ENCODE measurements around the gene HS3ST4. TPM values are rescaled to one million over a fixed set of nuclear protein-coding genes. Genes with fewer than 3 reads are reported as not detected.

HS3ST4 gene
- total and polyA plus RNA-seq, 2 of the 4 experiments (the other 2 are of a cell fraction): not detected

DNA sequence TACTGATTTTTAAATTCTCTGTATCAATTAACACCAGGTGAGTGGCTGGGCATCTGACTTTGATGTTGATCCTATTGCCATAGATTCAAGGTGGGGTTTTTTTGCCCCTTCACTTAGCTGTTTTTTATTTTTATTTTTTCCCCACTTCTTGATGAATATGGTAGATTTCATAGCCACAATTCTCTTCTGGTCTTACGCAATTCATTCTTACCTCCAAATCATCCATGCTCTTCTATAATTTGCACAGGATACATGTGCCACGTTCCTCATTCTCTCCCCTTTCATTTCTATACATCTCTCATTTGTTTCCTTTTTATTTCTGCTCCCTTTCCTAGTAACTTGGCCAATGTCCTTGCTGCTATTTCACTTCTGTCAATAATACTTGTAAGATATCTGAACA is 14.9 kb upstream of the HS3ST4 start:
- no peak overlapping the region for H4K91ac ChIP-seq (ENCODE audit: insufficient read depth, low read depth, low read length)
- H4K20me1 ChIP-seq (ENCODE audit: insufficient read depth, low read length): no peaks in the 10 kb centered on the region
- H3K18ac ChIP-seq (ENCODE audit: low read depth, low read length): no peak overlapping the region
- no peaks in the 10 kb centered on the region for H3K9me1 ChIP-seq (ENCODE audit: insufficient read depth, low read length)
- no peak overlapping the region for H4K5ac ChIP-seq (ENCODE audit: low read depth, low read length)
- no peak overlapping the region for H2BK20ac ChIP-seq (ENCODE audit: low read depth, low read length)
- no peak overlapping the region for H2AK9ac ChIP-seq (replicated peaks; ENCODE audit: low read depth, low read length, poor library complexity)
- H3K4me2 ChIP-seq (ENCODE audit: low read depth, low read length): no peak overlapping the region
- H3K27me3 ChIP-seq (ENCODE audit: control insufficient read depth, insufficient read depth, low read length): no peaks in the 10 kb centered on the region
- no peaks in the 10 kb centered on the region for H3K36me3 ChIP-seq (ENCODE audit: control insufficient read depth, insufficient read depth, low read length)
- dilution Hi-C loops (cut with HindIII; ENCODE audit: low sequenced_read_pairs, unreplicated experiment): no loop called here
- H3K14ac ChIP-seq (replicated peaks; ENCODE audit: low read depth, low read length): no peak overlapping the region
- TF ChIP-seq CEBPB (IDR thresholded peaks at IDR 0.05; ENCODE audit: low read depth, low read length) (peak; percentile 61), MAZ (IDR thresholded peaks at IDR 0.05; ENCODE audit: borderline replicate concordance, low read depth, low read length) (no peak)
- TF ChIP-seq, protein P1, sequence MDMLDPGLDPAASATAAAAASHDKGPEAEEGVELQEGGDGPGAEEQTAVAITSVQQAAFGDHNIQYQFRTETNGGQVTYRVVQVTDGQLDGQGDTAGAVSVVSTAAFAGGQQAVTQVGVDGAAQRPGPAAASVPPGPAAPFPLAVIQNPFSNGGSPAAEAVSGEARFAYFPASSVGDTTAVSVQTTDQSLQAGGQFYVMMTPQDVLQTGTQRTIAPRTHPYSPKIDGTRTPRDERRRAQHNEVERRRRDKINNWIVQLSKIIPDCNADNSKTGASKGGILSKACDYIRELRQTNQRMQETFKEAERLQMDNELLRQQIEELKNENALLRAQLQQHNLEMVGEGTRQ (IDR thresholded peaks at IDR 0.05; ENCODE audit: low read depth, low read length): no peak
- H2AFZ ChIP-seq (replicated peaks; ENCODE audit: low read length, poor library complexity): no peak overlapping the region
- no peaks in the 10 kb centered on the region for H3K9me3 ChIP-seq (ENCODE audit: control insufficient read depth, insufficient read depth, low read length)
- ATAC-seq (ENCODE audit: low read depth) (no peak), DNase-seq (no peak)
- H3K9ac ChIP-seq (ENCODE audit: low read depth, low read length): no peak overlapping the region
- H3K4me3 ChIP-seq (ENCODE audit: insufficient read depth, low read depth, low read length): no peak overlapping the region
- no peaks in the 10 kb centered on the region for H3K79me1 ChIP-seq (ENCODE audit: low read depth in 1 of 2, low read length in 2 of 2)
- H3K27ac ChIP-seq (ENCODE audit: insufficient read depth, low read length): no peak overlapping the region
- no peak overlapping the region for H3K56ac ChIP-seq (ENCODE audit: extremely low read depth, insufficient read depth, low read length)
- no peak overlapping the region for H2AK5ac ChIP-seq (ENCODE audit: low read depth, low read length)
- H3K4me1 ChIP-seq (ENCODE audit: control insufficient read depth, insufficient read depth, low read length): no peaks in the 10 kb centered on the region
- POLR2A ChIA-PET (ENCODE audit: unreplicated experiment): no interaction called here
- no peak overlapping the region for H2BK120ac ChIP-seq (ENCODE audit: low read depth, low read length)
- H2BK15ac ChIP-seq (ENCODE audit: low read depth, low read length): no peak overlapping the region
- CTCF ChIA-PET: no interaction called here
- no peak overlapping the region for H3K4ac ChIP-seq (ENCODE audit: low read depth, low read length)
- WGBS, 2 experiments (ENCODE audit: extremely low coverage in 2 of 2, insufficient read length in 1 of 2): no CpG with 5 or more reads among the region's 2 CpGs
- in situ Hi-C loops (cut with MboI; ENCODE audit: low sequenced_read_pairs): no loop called here
- no peak overlapping the region for H2BK5ac ChIP-seq (ENCODE audit: low read depth, low read length, poor library complexity, severe bottlenecking)
- BruUV-seq (replicated peaks): no TSS peak
- no peak overlapping the region for H3K23ac ChIP-seq (ENCODE audit: low read depth, low read length)
- H4K8ac ChIP-seq (ENCODE audit: low read depth in 2 of 2, low read length in 2 of 2): no peak overlapping the region
- intact Hi-C loops (cut with micrococcal nuclease): no loop called here

Measured in IMR-90 (cell line).